GM12878 (cell line): ENCODE measurements around the gene NDUFC2. TPM values are rescaled to one million over a fixed set of nuclear protein-coding genes. Genes with fewer than 3 reads are reported as not detected.

Source experiments
- ATAC-seq: fragments of 200-7000 bp; cut with Tn5 transposase; 3 replicates; pipeline ENCODE4 v1.9.1; 2020; ENCODE audit warnings: mild to moderate bottlenecking, moderate library complexity
- BruUV-seq: library from RNA; stranded (reverse); fragments of 400-500 nt; replicated peaks from 2 replicates; lab custom pipeline; 2021; lab: Mats Ljungman, UMichigan
- CTCF ChIA-PET: fragments of 300-600 bp; sonication (Branson Sonifier 250); formaldehyde crosslinking; extraction: SDS; loops from one replicate; lab custom pipeline; 2021; ENCODE audit warnings: inconsistent platforms; lab: Yijun Ruan, JAX
- POLR2A ChIA-PET: fragments of 350-600 bp; formaldehyde crosslinking; extraction: SDS; loops from one replicate; lab custom pipeline; 2021; ENCODE audit warnings: inconsistent platforms; lab: Charles Lee
- RAD21 ChIA-PET: fragments of 300-600 bp; sonication (Branson Sonifier 250); formaldehyde crosslinking; loops from one replicate; lab custom pipeline; 2023; ENCODE audit warnings: antibody characterized with exemption; ENCODE audit not compliant: unreplicated experiment; lab: Charles Lee
- SMC1A ChIA-PET: fragments of 300-600 bp; sonication (Branson Sonifier 250); formaldehyde crosslinking; loops from one replicate; lab custom pipeline; 2023; ENCODE audit not compliant: unreplicated experiment, uncharacterized antibody; lab: Charles Lee
- DNase-seq: peaks from one replicate; pipeline ENCODE4 v3.0.0-alpha.2; 2011; ENCODE audit warnings: low read depth, low spot score
- FAIRE-seq: peaks from 3 replicates; lab custom pipeline; 2011; peaks lifted over from hg19 to GRCh38; lab: Jason Lieb, UNC
- H2AFZ ChIP-seq: 2 replicates; pipeline ENCODE4 v1.6.0; 2011; ENCODE audit warnings: low read depth, low read length, control low read depth; ENCODE audit not compliant: control insufficient read depth
- H3K27ac ChIP-seq: 2 replicates; pipeline ENCODE4 v1.5.1; 2011; ENCODE audit warnings: control low read depth; ENCODE audit not compliant: control insufficient read depth, insufficient read depth
- H3K27me3 ChIP-seq, 2 experiments: replicated peaks in 1 of 2; 2 replicates each; pipeline versions ENCODE4 v1.6.0 to v1.6.1; 2011; ENCODE audit warnings: low read length in 1 of 2; ENCODE audit not compliant: control insufficient read depth in 2 of 2, insufficient read depth in 2 of 2
- H3K36me3 ChIP-seq, 2 experiments: 2 replicates each; pipeline ENCODE4 v1.5.1; 2011; ENCODE audit warnings: low read length in 1 of 2; ENCODE audit not compliant: control insufficient read depth in 2 of 2, insufficient read depth in 2 of 2
- H3K4me1 ChIP-seq: 2 replicates; pipeline ENCODE4 v1.6.1; 2011; ENCODE audit warnings: mild to moderate bottlenecking, low read length, moderate library complexity, mixed read lengths; ENCODE audit not compliant: control insufficient read depth, insufficient read depth
- H3K4me2 ChIP-seq: 2 replicates; pipeline ENCODE4 v1.6.0; 2011; ENCODE audit warnings: control low read depth; ENCODE audit not compliant: control insufficient read depth, insufficient read depth
- H3K4me3 ChIP-seq: fragments of 200-600 bp; sonication (generic); 2 replicates; pipeline ENCODE4 v1.5.1; 2016
- H3K79me2 ChIP-seq: 2 replicates; pipeline ENCODE4 v1.6.0; 2011; ENCODE audit warnings: low read length; ENCODE audit not compliant: control insufficient read depth, insufficient read depth
- H3K9ac ChIP-seq: 2 replicates; pipeline ENCODE4 v1.8.0; 2011; ENCODE audit warnings: low read length, control low read depth, mixed read lengths; ENCODE audit not compliant: control insufficient read depth, insufficient read depth
- H3K9me3 ChIP-seq: replicated peaks from 3 replicates; pipeline ENCODE4 v1.5.1; 2011; ENCODE audit warnings: mild to moderate bottlenecking, low read length; ENCODE audit not compliant: control insufficient read depth, insufficient read depth
- H4K20me1 ChIP-seq: 2 replicates; pipeline ENCODE4 v1.6.0; 2011; ENCODE audit not compliant: control insufficient read depth, insufficient read depth
- ATF2 ChIP-seq: IDR thresholded peaks from 2 replicates; pipeline ENCODE4 v1.6.1; 2012; ENCODE audit warnings: low read length, inconsistent platforms
- BCL11A ChIP-seq: IDR thresholded peaks from 2 replicates; pipeline ENCODE4 v1.6.1; 2011; ENCODE audit warnings: low read depth, low read length
- CTCF ChIP-seq, 3 experiments: IDR thresholded peaks in 2 of 3; conservative IDR thresholded peaks in 1 of 3; 2 replicates each; pipeline ENCODE4 v1.5.1; 2011; ENCODE audit warnings: low read depth in 3 of 3, low read length in 3 of 3, mild to moderate bottlenecking in 3 of 3, control low read depth in 2 of 3, moderate library complexity in 2 of 3, inconsistent platforms in 1 of 3, mixed read lengths in 1 of 3; ENCODE audit not compliant: control insufficient read depth in 2 of 3, insufficient read depth in 1 of 3; ENCODE audit errors: extremely low read depth in 1 of 3
- FOS ChIP-seq: IDR thresholded peaks from 3 replicates; pipeline ENCODE4 v1.6.1; 2011; ENCODE audit warnings: borderline replicate concordance; ENCODE audit not compliant: insufficient read length; ENCODE audit errors: extremely low read depth
- IKZF2 ChIP-seq, 2 experiments: fragments of 450-650 bp; IDR thresholded peaks; 2 replicates each; pipeline ENCODE4 v1.6.1; 2017; ENCODE audit warnings: mild to moderate bottlenecking in 2 of 2, moderate library complexity in 2 of 2
- KDM1A ChIP-seq: fragments of 200-600 bp; sonication (generic); IDR thresholded peaks from 2 replicates; pipeline ENCODE4 v1.6.1; 2016; ENCODE audit warnings: borderline replicate concordance
- MXI1 ChIP-seq: fragments of 150-350 bp; IDR thresholded peaks from 2 replicates; pipeline ENCODE4 v1.6.1; 2011; ENCODE audit warnings: low read depth, mild to moderate bottlenecking, inconsistent platforms, low read length, improper control_type of control experiment
- RELA ChIP-seq: fragments of 450-650 bp; IDR thresholded peaks from 2 replicates; pipeline ENCODE4 v1.8.0; 2014; ENCODE audit warnings: borderline replicate concordance; ENCODE audit not compliant: partially characterized antibody
- SMAD5 ChIP-seq: IDR thresholded peaks from 2 replicates; pipeline ENCODE4 v1.6.1; 2016; ENCODE audit warnings: antibody characterized with exemption, low read depth
- SPI1 ChIP-seq: IDR thresholded peaks from 2 replicates; pipeline ENCODE4 v1.6.1; 2011; ENCODE audit warnings: low read depth, mild to moderate bottlenecking, low read length, moderate library complexity, borderline replicate concordance; ENCODE audit not compliant: insufficient read depth
- SREBF2 ChIP-seq: IDR thresholded peaks from 2 replicates; pipeline ENCODE4 v1.6.1; 2012; ENCODE audit warnings: mild to moderate bottlenecking, low read length
- YY1 ChIP-seq: IDR thresholded peaks from 2 replicates; pipeline ENCODE4 v1.6.1; 2011; ENCODE audit warnings: low read depth, mild to moderate bottlenecking, low read length
- ZNF24 ChIP-seq: fragments of 450-650 bp; IDR thresholded peaks from 2 replicates; pipeline ENCODE4 v1.6.1; 2017; ENCODE audit warnings: antibody characterized with exemption, mild to moderate bottlenecking
- ZSCAN29 ChIP-seq: fragments of 450-650 bp; IDR thresholded peaks from 2 replicates; pipeline ENCODE4 v1.6.1; 2017; ENCODE audit warnings: mild to moderate bottlenecking, moderate library complexity
- WGBS: methylation state at CpG from one replicate; pipeline ENCODE4 v1.1.6; 2016; ENCODE audit warnings: low lambda C conversion rate; ENCODE audit not compliant: insufficient replicate concordance, insufficient coverage; ENCODE audit errors: missing lambda C conversion rate; 5-methylcytosine and 5-hydroxymethylcytosine counted together
- in situ Hi-C: fragments of 300-500 bp; cut with MboI; formaldehyde crosslinking; loops from 9 replicates; pipeline ENCODE4 v1.14.3; 2018; ENCODE audit warnings: mixed read lengths
- intact Hi-C: fragments of 100-400 bp; cut with micrococcal nuclease; formaldehyde crosslinking; loops from one replicate; pipeline ENCODE4 v1.14.2; 2022; ENCODE audit not compliant: unreplicated experiment
- polyA plus RNA-seq, 11 experiments: library from polyadenylated mRNA; depleted of rRNA in 4 of 11; unstranded in 6 of 11; stranded (reverse) in 5 of 11; fragments of >200 nt; fragmentation: Nextera tagmentation in 4 of 11; fragmentation: Illumina TruSeq in 1 of 11; extraction: Ambion mirVana in 4 of 11; extraction: Trizol in 1 of 11; gene quantifications; 1 replicate in 1 of 11; 2 replicates in 10 of 11; pipeline versions ENCODE4 v1.2.1 to v1.2.3, GENCODE V29; 2011 to 2016; ENCODE audit warnings: inconsistent platforms in 2 of 11, missing spikeins in 2 of 11, low read depth in 1 of 11
- total RNA-seq, 4 experiments: library from RNA; depleted of rRNA in 3 of 4; stranded (reverse); fragments of >200 nt in 3 of 4; fragmentation: Illumina TruSeq in 1 of 4; extraction: Trizol in 1 of 4; gene quantifications; 2 replicates each; pipeline versions ENCODE4 v1.2.1 to v1.2.3, GENCODE V29; 2013 to 2021

NDUFC2 gene
- total and polyA plus RNA-seq, 10 of the 15 experiments (the other 5 are each of a cell fraction or from before 2014, with no cell fraction given) = 103 to 529 (median 192) TPM

- FAIRE-seq = no peak
- H3K79me2 ChIP-seq = no peaks in the 10 kb centered on the region
- H2AFZ ChIP-seq = no peak overlapping the region
- H3K27ac ChIP-seq = no peak overlapping the region
- ATAC-seq = no peak
- H3K4me2 ChIP-seq = no peak overlapping the region
- RAD21 ChIA-PET = no interaction called here
- no peak overlapping the region for H3K9ac ChIP-seq
- TF ChIP-seq FOS (no peak), ZSCAN29 (no peak), ZNF24 (no peak), KDM1A (no peak), SMAD5 (no peak), BCL11A (no peak), MXI1 (no peak), YY1 (no peak), CTCF (IDR thresholded peaks at IDR 0.05 in 2 of 3, conservative IDR thresholded peaks at IDR 0.05 in 1 of 3; ENCODE audit: control insufficient read depth in 2 of 3, extremely low read depth in 1 of 3, insufficient read depth in 1 of 3, low read depth in 3 of 3, low read length in 3 of 3) (no peak), RELA (no peak), ATF2 (no peak), IKZF2 (IDR thresholded peaks at IDR 0.05) (no peak), SREBF2 (no peak), SPI1 (no peak)
- in situ Hi-C loops = no loop called here
- CTCF ChIA-PET = interaction anchor here (1.6 to 1.7 kb wide), 2 partner anchors 9 to 37 kb away, joined by 6 to 9 read pairs; no protein-coding TSS in a partner anchor
- BruUV-seq = no TSS peak
- POLR2A ChIA-PET = interaction anchor here (1.1 kb wide), 1 partner anchor 42 kb away, joined by 4 read pairs; the partner anchor contains the start of gene INTS4
- no peaks in the 10 kb centered on the region for H4K20me1 ChIP-seq
- SMC1A ChIA-PET = interaction anchor here (1.0 to 1.6 kb wide), 2 partner anchors 21 to 37 kb away, joined by 3 to 6 read pairs; no protein-coding TSS in a partner anchor
- no peak overlapping the region for H3K4me3 ChIP-seq
- H3K36me3 ChIP-seq = no peaks in the 10 kb centered on the region
- 24% methylated on average over 3 of the region's 3 CpGs for WGBS
- no peaks in the 10 kb centered on the region for H3K27me3 ChIP-seq
- no peak for DNase-seq
- intact Hi-C loops = no loop called here
- H3K4me1 ChIP-seq = peaks cover 8% of the 10 kb centered on the region
- no peaks in the 10 kb centered on the region for H3K9me3 ChIP-seq
These were observed 42.6 kb downstream of the NDUFC2 start for GRCh38 chr11:78037056-78037455.
